ELF-1 (cell line): ENCODE results near the gene CDH12.
"Not testable (repeated sequence)": the region's sequence is repeated elsewhere in the genome, so short reads cannot be mapped to it uniquely, and the experiment has no call there.

Source experiments
- DNase-seq: peaks from one replicate; pipeline ENCODE4 v3.0.0-alpha.2; 2016; ENCODE audit warnings: low read depth, low spot score

CDH12 gene

GRCh38 chr5:22470408-22470807, 382.7 kb downstream of the CDH12 start:
- no peak for DNase-seq

- DNase-seq = no peak
These were observed 387.5 kb downstream of the CDH12 start for GRCh38 chr5:22465616-22466015.

GRCh38 chr5:22465177-22465576, 388.0 kb downstream of the CDH12 start:
- no peak for DNase-seq

GRCh38 chr5:22460189-22460588, 393.0 kb downstream of the CDH12 start:
- DNase-seq = no peak

GRCh38 chr5:22432905-22433304, 420.2 kb downstream of the CDH12 start:
- no peak for DNase-seq

GRCh38 chr5:22431840-22432239, 421.3 kb downstream of the CDH12 start:
- DNase-seq = no peak

- no peak for DNase-seq
These were observed 421.7 kb downstream of the CDH12 start for GRCh38 chr5:22431406-22431805.

GRCh38 chr5:22411554-22412349, 441.4 kb downstream of the CDH12 start:
- no peak for DNase-seq

- no peak for DNase-seq
These were observed 461.2 kb downstream of the CDH12 start for GRCh38 chr5:22391956-22392355.

GRCh38 chr5:22390888-22391287, 462.3 kb downstream of the CDH12 start:
- DNase-seq = no peak

GRCh38 chr5:22372826-22373660, 480.1 kb downstream of the CDH12 start:
- DNase-seq = no peak

GRCh38 chr5:22372376-22372775, 480.8 kb downstream of the CDH12 start:
- DNase-seq = no peak

- DNase-seq = no peak
These were observed 498.2 kb downstream of the CDH12 start for GRCh38 chr5:22354956-22355355.

GRCh38 chr5:22352493-22352892, 500.7 kb downstream of the CDH12 start:
- no peak for DNase-seq

- no peak for DNase-seq
These were observed 502.0 kb downstream of the CDH12 start for GRCh38 chr5:22351178-22351577.

GRCh38 chr5:22348027-22348426, 505.1 kb downstream of the CDH12 start:
- no peak for DNase-seq

GRCh38 chr5:22344000-22344399, 509.1 kb downstream of the CDH12 start:
- no peak for DNase-seq

- DNase-seq = no peak
These were observed 511.7 kb downstream of the CDH12 start for GRCh38 chr5:22341406-22341805.

- not testable (repeated sequence) for DNase-seq
These were observed 520.2 kb downstream of the CDH12 start for GRCh38 chr5:22332949-22333348.

GRCh38 chr5:22329683-22330082, 523.5 kb downstream of the CDH12 start:
- DNase-seq = no peak

- DNase-seq = no peak
These were observed 533.3 kb downstream of the CDH12 start for GRCh38 chr5:22319798-22320197.

- no peak for DNase-seq
These were observed 536.9 kb downstream of the CDH12 start for GRCh38 chr5:22316294-22316693.

GRCh38 chr5:22315052-22315451, 538.1 kb downstream of the CDH12 start:
- not testable (repeated sequence) for DNase-seq
